Cardiac fibroblast (primary cell): ENCODE data around the gene SLC25A12.

ENCODE experiments used
- DNase-seq, 2 donors: peaks; one replicate each; pipeline versions ENCODE4 v3.0.0 to v3.0.0-alpha.2; 2010; ENCODE audit warnings: low read depth in 2 of 2
- H3K4me3 ChIP-seq, 2 donors: replicated peaks in 1 of 2; 1 replicate in 1 of 2; 2 replicates in 1 of 2; pipeline ENCODE4 v1.5.1; 2011; ENCODE audit warnings: low read depth in 2 of 2, low read length in 2 of 2, mild to moderate bottlenecking in 2 of 2, moderate library complexity in 1 of 2
- CTCF ChIP-seq: IDR thresholded peaks from one replicate; pipeline ENCODE4 v1.5.1; 2011; ENCODE audit warnings: low read depth, mild to moderate bottlenecking, low read length, inconsistent platforms

SLC25A12 gene

DNA sequence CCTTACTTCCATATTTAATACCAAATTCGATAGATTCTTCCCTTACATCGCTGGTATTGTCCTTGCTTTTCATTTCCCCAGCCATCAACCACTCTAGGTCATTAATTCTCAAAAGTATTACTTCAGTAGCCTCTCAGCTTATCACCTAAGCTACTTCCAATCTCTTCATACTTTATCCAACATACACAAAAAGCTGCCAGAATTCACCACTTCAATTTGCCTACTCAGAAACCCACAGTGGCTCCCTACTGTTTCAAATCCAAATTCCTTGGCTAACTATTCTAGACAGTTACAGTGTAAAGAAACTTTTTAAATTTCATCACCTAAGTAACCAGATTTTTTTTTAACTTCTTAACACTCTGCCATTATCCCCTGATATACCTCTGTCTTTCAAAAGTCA lies 4.7 kb downstream of the SLC25A12 start:
- H3K4me3 ChIP-seq = no peak overlapping the region
- no peak for TF ChIP-seq CTCF
- no peak for DNase-seq

- no peak overlapping the region for H3K4me3 ChIP-seq
- DNase-seq = no peak
- TF ChIP-seq CTCF = no peak
Measured at GRCh38 chr2:171883275-171883893, 10.7 kb downstream of the SLC25A12 start.

DNA sequence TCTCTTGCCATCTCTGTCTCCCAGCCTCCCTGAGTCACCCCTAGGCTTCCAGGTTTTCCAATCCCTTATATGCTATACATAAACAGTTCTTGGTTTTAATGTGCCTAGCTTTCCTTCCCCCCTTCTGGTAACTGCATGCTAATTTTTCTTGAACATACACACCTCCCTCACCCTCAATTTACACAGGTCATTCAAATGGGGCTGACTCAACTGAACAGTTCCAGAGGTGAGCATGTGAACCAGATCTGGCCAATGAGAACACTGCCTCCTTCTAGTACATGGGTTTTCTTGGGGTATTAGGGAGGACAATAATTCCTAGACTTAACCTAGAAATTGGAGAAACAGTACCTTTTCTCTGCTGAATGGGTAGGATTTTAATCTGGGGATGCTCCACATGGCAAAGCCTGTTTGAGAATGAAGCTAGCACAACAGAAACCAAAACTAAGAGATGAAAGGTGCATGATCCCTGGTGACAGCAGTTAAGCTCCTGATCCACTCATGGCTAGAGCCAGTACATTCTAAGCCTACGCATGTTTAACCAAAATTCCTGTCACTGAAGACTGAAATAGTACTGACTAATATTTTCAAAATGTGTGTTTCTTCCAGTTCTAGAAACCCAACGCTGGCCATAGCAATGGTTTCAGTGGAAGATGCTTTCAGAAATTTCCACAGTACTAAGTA lies 11.8 kb downstream of the SLC25A12 start:
- no peak overlapping the region for H3K4me3 ChIP-seq
- DNase-seq = no peak
- no peak for TF ChIP-seq CTCF

- H3K4me3 ChIP-seq = no peak overlapping the region
- TF ChIP-seq CTCF = no peak
- no peak for DNase-seq
Measured at GRCh38 chr2:171880774-171881173, 13.3 kb downstream of the SLC25A12 start.

DNA sequence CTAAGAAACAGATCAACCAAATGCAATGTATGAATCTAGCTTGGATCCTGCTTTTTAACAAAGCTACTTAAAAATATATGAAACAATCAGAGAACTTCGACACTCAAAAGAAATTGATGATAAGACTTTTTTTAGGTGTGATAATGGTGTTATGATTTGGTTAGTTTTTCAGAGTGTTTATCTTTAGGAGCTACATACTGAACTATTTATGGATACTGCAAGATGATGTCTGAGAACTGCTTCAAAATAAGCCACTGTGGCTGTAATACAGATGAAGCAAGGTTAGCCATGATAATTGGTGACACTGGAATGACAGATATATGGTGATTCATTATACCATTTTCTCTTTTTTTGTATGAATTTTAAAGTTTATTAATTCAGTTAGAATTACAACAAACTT lies 14.2 kb downstream of the SLC25A12 start:
- no peak for TF ChIP-seq CTCF
- DNase-seq = no peak
- H3K4me3 ChIP-seq = no peak overlapping the region

GRCh38 chr2:171878481-171878993 lies 15.5 kb downstream of the SLC25A12 start:
- TF ChIP-seq CTCF = no peak
- DNase-seq = peak; percentile 63 to 89

More at GRCh38 chr2:171878481-171878993, 15.5 kb downstream of the SLC25A12 start:
- H3K4me3 ChIP-seq = no peak overlapping the region
